Measurements from ENCODE around the gene PTGFRN.

Gene PTGFRN

DNA sequence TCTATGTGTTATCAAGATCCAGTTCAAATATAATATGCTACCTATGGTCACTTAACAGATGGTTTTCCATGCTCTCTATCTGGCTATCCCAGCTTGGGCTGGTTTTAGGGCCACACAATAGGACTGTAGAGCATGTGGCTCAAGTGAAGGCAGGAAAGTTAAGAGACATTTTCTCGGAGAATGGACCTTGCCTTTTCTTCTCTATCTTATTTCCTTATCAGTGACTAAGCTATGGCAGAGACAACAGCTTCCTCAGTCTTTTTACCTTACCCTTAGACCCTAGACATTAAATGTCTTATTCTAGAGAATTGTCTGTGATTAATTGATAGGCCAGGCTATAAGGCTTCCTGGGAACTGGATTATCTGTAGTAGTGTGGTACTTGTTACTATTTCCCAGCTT lies 120.0 kb downstream of the PTGFRN start:
- DNase-seq = no peak

DNA sequence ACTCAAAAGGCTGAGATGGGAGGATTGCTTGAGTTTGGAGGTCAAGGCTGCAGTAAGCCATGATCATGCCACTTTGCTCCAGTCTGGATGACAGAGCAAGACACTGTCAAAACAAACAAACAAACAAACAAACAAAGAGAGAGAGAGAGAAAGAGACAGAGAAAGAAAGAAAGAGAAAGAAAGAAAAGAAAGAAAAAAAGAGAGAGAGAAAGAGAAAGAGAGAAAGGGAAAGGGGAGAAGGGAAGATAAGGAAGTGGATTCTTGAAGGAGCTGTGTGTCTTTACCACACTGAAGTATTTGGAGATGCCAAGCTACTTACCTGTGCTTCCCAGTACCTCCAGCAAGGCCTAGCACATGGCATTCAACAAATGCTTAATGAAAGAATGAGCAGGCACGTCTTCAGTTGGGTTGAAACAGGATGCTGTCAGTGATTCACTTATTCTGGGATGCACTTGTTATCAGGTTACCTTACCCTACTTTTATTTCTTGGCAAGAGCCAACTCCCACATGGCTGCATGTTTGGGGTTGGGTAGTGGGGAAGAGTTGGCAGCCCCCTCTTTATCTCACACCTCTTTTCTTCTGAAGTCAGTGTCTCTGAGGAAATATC lies 120.7 kb downstream of the PTGFRN start:
- no peak for DNase-seq

DNA sequence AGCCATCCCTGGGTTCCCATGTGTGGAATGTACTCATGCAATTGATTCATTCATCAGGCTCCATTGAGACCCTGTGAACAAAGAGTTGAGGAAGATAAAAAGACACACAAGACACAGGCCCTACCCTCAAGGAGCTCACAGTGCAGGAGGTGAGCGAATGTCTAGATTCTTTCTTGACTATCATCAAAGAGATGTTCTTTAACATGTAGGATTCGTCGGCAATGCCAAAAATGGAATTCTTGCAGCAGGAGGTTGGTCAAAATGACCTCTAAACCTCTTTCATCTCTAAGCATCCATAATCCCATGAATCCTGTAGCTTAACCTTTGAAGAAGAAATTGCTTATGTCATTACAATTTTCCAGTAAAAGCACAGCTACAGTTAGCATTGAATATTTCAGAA lies 122.5 kb downstream of the PTGFRN start:
- no peak for DNase-seq

DNA sequence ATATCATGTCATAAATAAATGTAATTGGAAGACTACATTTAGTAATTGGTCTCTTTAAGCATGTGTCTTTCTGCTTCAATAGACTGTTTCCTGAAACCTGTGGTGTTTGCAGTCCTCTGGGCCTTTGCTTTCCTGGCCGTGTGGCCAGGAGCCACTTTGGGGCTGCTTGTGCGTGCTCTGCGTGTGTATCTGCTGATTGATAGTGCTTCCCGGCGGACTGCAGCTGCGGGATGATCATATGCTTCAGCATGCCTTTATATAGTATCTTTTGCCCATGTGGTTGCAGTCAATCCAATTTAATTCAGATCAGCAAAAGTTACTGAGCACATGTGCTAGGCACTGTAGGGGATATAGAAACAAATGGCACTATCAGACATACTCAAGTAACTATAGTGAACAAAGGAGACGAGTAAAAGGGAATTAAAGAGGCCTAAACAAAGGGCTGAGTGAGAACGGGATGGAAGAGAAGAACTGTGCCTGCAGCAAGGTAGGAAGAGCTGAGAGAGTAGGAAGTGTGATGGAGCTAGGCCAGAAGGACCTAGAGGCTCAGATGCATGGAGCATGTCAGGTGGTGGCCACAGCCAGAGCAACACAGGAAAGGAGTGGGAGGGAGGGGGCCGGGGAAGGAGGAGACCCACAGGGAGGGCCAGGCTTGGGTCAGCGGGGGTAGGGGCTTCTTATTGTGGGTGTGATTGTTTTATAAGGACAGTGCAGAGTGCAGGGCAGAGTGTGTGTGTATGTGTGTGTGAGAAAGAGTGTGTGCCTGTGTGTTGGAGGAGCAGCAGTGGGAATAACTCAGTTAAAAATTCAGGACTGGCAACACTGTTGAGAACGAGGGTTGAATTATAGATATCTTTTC lies 123.2 kb downstream of the PTGFRN start:
- peak in 3 of 58 donors; percentile 8 to 28 (median 11) for DNase-seq

DNA sequence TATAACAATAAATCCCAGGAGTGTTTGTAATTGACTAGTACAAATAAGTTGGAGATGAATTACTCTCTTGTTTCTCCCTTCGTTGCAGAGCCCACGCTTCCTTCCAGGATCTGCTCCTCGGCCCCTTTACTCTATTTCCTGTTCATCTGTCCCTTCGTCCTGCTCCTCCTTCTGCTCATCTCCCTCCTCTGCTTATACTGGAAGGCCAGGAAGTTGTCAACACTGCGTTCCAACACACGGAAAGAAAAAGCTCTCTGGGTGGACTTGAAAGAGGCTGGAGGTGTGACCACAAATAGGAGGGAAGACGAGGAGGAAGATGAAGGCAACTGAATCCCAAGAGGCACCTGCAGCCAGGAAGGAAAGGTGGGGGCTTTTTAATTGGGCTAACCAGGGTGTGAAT lies 124.1 kb downstream of the PTGFRN start:
- no peak for DNase-seq

DNA sequence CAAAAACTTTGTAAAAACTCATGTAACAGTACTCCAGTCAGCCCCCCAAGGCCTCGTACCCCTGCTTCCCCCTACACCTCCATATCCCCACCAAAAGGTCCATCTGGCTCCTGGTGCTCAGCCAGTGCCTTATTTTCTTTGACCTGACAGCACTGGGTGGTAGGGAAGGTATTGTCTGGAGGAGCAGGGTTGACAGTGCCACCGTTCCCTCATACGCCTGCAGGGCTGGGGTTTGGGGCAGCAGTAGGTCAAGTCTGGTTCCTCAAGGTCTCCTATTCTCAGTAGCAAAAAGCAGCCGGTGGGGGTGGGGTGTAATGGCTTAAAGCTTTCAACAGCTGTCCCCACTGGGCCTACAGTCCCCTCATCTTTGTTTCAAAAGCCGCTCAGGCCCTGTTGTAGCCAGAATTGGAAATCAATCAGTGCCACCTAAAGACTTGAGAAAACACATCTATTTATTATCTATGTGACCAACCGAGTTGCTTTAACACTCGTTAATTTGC lies 125.1 kb downstream of the PTGFRN start:
- no peak for DNase-seq

DNA sequence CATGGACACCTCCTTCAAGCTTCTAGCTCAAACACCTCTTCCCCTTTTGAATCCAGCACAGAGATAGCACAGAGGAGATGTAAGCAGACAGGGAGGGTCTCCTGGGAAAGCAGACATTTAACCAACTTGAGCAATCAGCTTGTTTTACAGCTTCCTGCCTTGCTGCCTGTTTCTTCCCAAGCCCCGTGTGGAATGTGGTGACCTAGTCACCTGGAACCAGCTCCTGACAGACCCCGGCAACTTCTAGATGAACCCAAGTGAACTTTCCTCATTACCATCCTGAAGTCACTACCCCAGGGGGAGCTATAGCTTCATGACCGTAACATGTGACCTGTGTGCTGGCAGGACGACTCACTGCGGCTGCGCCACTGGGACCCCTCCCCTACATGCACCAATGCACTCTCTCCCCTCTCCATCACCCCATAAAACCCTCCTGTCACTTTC lies 126.3 kb downstream of the PTGFRN start:
- DNase-seq = no peak

DNA sequence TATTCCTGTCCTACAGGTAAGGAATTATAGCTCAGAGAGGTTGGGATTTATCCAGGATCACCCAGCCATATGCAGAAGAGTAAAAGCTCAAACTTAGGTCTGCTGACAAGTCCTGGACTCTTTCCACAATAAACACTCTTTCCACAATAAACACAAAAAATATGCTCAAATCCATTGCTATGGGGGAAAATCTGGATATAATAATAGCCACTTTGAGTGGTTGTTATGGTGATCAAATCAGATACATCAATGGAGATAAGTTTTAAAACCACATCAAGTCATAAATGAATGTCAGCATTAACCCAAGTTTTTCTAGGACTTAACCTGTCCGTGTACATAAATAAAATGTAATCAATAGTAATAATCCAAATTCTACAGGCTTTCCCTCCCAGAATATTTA lies 128.1 kb downstream of the PTGFRN start:
- no peak for DNase-seq

DNA sequence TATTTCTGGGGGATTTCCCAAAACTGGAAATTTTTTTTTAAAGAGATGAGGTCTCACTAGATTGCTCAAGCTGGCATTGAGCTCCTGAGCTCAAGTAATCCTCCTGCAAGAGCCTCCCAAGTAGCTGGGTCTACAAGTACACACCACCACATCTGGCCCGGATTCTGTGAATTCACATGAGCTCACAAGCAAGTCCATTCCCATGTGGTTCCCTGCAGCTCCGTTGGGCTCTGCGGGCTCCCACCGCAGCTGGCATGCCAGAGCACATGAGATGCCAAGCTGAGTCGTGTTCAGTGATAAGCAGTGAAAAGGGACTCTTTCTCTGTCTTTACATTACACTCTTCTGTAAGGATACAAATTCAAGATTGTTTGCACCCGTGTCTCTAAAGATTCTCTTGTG lies 128.5 kb downstream of the PTGFRN start:
- DNase-seq = no peak
